Activated naive CD8-positive, alpha-beta T cell treated with anti-CD3 and anti-CD28 coated beads, Interleukin-2, amount 10 ng/mL, durations not matched to agents 7 days and 5 days (primary cell): ENCODE results near the gene GNAZ. TPM values are rescaled to one million over a fixed set of nuclear protein-coding genes. Genes with fewer than 3 reads are reported as not detected.
"Not testable (repeated sequence)": the region's sequence is repeated elsewhere in the genome, so short reads cannot be mapped to it uniquely, and the experiment has no call there.

Experiments used
- ATAC-seq: fragments of 150-1000 bp; cut with Tn5 transposase; one replicate; pipeline ENCODE4 v1.10.0; 2021; ENCODE audit warnings: low read depth, moderate library complexity
- POLR2A ChIA-PET: fragments of 350-600 bp; sonication (Branson Sonifier 250); formaldehyde crosslinking; loops from one replicate; lab custom pipeline; 2021; ENCODE audit warnings: antibody characterized with exemption; lab: Charles Lee
- DNase-seq: peaks from one replicate; pipeline ENCODE4 v3.0.0; 2021
- H3K27ac Mint-ChIP-seq: one replicate; pipeline ENCODE4 v1.8.0; 2022; ENCODE audit warnings: mild to moderate bottlenecking, mixed read lengths
- H3K27me3 Mint-ChIP-seq: one replicate; pipeline ENCODE4 v1.8.0; 2022; ENCODE audit warnings: mild to moderate bottlenecking, moderate library complexity, mixed read lengths
- H3K36me3 Mint-ChIP-seq: one replicate; pipeline ENCODE4 v1.8.0; 2021; ENCODE audit warnings: mild to moderate bottlenecking, mixed read lengths
- H3K4me1 Mint-ChIP-seq: one replicate; pipeline ENCODE4 v1.8.0; 2021; ENCODE audit warnings: mixed read lengths
- H3K4me3 Mint-ChIP-seq: one replicate; pipeline ENCODE4 v1.8.0; 2022; ENCODE audit warnings: mild to moderate bottlenecking, moderate library complexity, mixed read lengths
- H3K9me3 Mint-ChIP-seq: one replicate; pipeline ENCODE4 v1.8.0; 2021; ENCODE audit warnings: mixed read lengths
- total RNA-seq, 2 experiments: library from RNA; stranded (reverse); gene quantifications; one replicate each; pipeline ENCODE4 v1.2.3, GENCODE V29; 2021

The GNAZ gene
- total RNA-seq, 2 experiments from 2014 or later: 0.20 to 0.22 TPM

DNA sequence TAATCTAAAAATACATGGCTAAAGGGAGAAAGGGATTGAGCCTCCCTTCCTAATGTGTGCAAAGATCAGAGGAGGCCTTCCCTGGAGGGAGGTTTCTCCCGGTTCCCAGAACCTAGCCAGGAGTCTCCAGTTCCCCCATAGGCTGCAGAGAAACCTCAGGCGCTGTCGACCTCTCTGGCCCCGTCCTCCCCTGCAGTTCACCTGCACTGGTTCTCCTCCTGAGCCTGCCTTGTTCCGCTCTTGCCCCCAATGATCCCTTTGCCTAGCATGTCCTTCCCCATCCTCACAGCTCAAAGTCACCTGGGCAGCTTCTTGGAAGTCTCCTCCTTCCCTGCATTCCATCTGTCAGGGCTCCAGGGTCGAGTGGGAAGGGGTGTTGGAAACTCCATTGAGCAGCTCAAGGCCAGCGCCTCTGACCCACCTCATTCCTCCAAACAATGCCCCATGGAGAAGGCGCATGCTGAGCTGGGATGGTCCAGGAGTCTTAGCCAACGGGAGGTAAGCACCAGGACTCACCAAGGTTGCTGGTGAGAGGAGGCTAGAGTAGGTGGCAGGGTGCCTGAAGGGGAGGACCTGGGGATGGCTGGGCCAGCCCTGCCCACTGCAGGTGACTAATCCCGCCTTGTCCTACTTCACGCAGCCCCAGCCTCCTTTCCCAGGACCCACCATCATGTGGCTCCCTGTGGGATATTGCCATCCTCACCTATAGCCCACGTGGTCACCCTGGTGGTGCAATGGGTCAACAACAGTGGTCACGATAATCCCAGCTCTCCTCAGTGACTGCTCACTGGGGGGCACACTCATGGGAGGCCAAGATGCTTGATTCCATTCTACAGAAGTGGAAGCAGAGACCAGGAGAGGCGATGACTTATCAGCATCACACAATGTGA is 56.1 kb downstream of the GNAZ start:
- H3K27ac Mint-ChIP-seq: no peak overlapping the region
- DNase-seq (no peak), ATAC-seq (no peak)
- H3K4me1 Mint-ChIP-seq: peaks cover 4% of the 10 kb centered on the region
- no peaks in the 10 kb centered on the region for H3K9me3 Mint-ChIP-seq
- POLR2A ChIA-PET: no interaction called here
- no peak overlapping the region for H3K4me3 Mint-ChIP-seq
- H3K36me3 Mint-ChIP-seq: no peaks in the 10 kb centered on the region
- H3K27me3 Mint-ChIP-seq: peaks cover 3% of the 10 kb centered on the region

DNA sequence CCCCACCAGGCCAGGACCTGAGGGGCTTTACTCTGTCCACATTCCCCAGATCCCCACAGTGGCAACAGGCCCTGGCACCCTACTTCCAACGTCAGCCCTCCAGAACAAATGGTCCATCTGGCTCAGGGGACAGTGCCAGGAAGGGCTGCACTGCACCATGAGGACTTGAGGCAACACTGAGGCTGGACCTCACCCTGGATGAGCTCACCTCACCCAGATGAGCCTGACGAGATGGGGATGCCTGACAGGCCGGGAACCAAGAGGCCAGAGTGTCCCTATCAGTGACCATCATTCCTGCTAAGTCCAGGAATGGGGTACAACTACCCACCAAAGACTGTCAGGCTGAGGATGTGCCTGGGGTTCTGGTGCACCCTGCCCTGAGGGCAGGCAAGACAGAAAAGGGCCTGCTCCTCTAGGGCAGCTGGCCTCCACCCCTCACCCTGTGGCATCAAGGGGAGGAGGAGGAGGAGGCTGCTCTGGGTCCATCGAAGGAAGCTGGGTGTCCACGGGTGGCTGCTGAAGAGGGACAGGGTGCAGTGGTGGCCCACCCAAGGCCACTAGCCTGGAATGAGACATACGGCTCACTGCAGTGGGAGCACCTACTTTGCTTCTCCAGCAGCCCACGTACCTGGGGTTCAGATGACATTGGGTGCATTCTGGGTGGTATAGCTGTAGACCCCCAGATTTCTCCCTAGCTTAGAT is 56.9 kb downstream of the GNAZ start:
- Mint-ChIP-seq H3K27me3 (peaks cover 3% of the 10 kb centered on the region), H3K27ac (no peak overlapping the region), H3K4me1 (peaks cover 4% of the 10 kb centered on the region), H3K9me3 (no peaks in the 10 kb centered on the region), H3K4me3 (no peak overlapping the region), H3K36me3 (no peaks in the 10 kb centered on the region)
- DNase-seq (no peak), ATAC-seq (no peak)
- POLR2A ChIA-PET: no interaction called here

DNA sequence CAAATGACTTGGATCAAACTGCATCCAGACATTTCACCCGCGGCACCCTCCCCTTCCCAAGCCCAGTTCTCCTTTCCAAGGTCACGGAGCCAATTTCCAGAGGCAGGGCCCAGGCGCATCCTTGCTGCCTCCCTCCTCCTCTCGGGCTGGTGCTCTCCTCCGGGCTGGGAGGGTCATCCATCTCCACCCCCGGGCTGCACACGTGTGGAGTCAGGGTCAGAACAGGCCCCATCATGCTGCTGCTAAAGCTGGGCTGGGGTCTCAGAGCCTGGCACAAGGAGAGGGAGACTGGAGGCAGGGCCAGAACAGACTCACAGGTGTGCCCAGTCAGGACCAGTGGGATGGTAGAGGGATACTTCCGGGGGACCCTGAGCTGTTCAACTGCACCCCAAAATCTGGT is 57.5 kb downstream of the GNAZ start:
- Mint-ChIP-seq H3K4me1 (peaks cover 4% of the 10 kb centered on the region), H3K9me3 (no peaks in the 10 kb centered on the region), H3K27ac (no peak overlapping the region), H3K4me3 (no peak overlapping the region), H3K27me3 (peaks cover 3% of the 10 kb centered on the region), H3K36me3 (no peaks in the 10 kb centered on the region)
- POLR2A ChIA-PET: no interaction called here
- ATAC-seq (no peak), DNase-seq (no peak)

DNA sequence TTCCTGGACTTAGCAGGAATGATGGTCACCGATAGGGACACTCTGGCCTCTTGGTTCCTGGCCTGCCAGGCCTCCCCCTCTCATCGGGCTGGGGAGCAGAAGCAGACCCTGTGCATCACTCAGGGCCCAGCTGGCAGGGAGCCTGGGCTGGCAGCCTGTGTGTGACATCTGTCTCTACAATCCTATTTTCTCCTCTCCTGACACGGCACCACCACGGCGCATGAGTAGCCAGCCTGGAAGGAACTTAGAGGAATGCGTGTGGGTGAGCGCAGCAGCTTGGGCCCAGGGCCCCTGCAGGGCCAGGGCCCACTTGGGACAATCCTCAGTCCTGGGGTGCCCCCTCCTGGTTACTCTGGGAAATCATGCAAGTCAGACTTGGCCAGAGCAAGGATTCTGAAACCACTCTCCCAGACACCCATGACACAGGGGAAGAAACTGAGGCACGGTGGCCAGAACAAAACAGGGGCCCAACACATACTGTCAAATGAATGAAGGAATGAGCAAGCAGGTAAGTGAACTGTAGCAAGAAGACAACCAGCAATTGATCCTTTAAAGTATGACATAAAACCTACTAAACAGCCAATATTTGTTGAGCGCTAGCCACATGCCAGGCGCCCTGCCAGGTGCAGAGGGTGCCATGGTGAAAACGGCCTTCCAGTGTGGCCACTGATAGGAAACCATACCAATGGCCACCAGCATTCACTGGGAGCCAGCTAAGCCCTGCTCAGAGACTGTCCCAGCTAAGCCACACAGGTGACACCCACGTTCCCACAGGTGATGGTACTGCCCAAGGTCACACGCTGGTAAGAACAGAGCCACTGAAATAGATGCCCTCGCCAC is 58.2 kb downstream of the GNAZ start:
- peaks cover 3% of the 10 kb centered on the region for H3K27me3 Mint-ChIP-seq
- peaks cover 4% of the 10 kb centered on the region for H3K4me1 Mint-ChIP-seq
- POLR2A ChIA-PET: no interaction called here
- no peaks in the 10 kb centered on the region for H3K36me3 Mint-ChIP-seq
- no peak overlapping the region for H3K27ac Mint-ChIP-seq
- DNase-seq (peak; percentile 70), ATAC-seq (peak; percentile 75)
- H3K4me3 Mint-ChIP-seq: no peak overlapping the region
- H3K9me3 Mint-ChIP-seq: no peaks in the 10 kb centered on the region

DNA sequence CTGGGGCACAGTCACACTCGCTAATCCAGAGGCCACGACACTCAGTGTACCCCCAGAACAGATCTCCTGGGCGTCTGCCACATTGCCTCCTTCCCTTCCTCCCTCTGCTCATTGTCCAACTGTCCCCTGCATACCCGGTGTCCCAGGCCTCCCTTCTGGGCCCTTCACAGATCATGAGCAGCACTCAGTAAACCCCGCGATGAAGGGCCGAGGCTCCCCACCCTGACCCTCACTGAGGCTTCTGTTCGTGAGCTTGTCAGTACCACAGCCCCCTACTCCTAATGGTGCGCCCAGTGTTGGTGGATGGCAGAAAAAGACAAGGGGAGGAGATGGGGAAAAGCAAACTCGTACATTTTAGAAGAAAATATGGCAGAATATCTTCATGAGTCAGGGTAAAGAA is 58.8 kb downstream of the GNAZ start:
- Mint-ChIP-seq H3K27me3 (peaks cover 3% of the 10 kb centered on the region), H3K27ac (peak overlapping the region; percentile 56), H3K36me3 (no peaks in the 10 kb centered on the region), H3K4me3 (no peak overlapping the region), H3K9me3 (no peaks in the 10 kb centered on the region), H3K4me1 (peaks cover 4% of the 10 kb centered on the region)
- DNase-seq (no peak), ATAC-seq (no peak)
- POLR2A ChIA-PET: no interaction called here

DNA sequence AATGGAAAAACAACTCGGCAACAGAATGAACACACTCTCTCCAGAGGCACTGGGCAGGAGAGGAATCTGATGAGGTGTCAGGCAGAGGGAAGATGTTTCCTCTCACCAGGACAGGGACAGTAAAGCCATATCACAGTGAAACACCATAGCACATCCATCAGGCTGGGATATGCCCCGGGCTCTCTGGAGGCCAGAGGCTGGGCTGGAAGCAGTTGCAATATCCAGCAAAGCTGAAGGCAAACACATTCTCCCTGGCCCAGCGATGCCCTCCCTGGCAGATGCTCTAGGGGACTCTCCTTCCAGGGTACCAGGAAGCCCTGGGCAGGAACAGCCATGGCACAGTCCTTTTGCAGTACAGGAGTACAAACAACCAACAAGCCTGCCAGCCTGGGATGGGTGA is 60.4 kb downstream of the GNAZ start:
- Mint-ChIP-seq H3K27me3 (peaks cover 2% of the 10 kb centered on the region), H3K27ac (no peak overlapping the region), H3K4me3 (no peak overlapping the region), H3K4me1 (peaks cover 4% of the 10 kb centered on the region), H3K36me3 (no peaks in the 10 kb centered on the region), H3K9me3 (no peaks in the 10 kb centered on the region)
- POLR2A ChIA-PET: no interaction called here
- DNase-seq (no peak), ATAC-seq (no peak)

DNA sequence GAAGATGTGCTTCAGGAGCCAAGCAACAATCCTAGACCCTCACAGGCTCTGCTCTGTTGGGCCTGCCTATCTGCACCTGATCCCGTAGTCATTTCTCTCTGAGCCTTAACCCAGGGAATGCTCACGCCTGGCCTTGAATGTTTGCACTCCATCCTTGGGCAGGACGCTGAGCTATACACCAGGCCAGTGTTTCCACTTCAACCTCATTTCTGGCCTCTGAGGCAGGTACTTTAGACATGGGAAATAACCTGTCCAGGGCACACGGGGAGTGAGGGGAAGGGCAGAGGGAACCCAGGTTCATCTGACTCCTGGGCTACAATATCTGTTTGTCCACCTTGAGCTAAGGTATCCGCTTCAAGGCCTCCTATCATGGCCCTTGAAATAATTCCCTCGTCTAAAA is 61.6 kb downstream of the GNAZ start:
- no peaks in the 10 kb centered on the region for H3K9me3 Mint-ChIP-seq

DNA sequence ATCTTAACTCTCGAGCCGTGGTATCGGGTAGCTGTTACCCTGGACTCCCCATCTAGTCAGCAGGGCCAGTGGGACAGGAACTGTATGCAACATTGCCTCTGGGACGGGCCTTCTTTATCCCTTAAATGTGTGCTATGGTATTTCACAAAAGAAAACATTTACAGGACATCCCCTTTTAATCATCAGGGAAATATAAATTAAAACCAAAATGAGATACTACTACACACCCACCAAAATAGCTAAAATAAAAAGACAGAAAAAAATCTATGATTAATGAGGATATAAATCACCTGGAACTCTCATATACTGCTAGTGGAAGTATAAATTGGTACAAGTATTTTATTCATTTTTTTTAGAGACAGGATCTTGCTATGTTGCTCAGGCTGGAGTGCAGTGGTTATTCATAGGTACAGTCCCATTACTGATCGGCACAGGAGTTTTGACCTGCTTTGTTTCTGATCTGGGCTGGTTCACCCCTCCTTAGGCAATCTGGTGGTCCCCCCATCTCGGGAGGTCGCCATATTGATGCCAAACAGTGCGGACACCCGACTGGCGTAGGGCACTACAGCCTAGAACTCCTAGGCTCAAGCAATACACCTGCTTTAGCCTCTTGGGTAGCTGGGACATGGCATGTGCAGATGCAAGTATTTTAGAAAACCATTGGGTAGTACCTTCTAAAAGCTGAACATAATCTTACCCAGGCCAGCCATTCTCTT is 62.2 kb downstream of the GNAZ start:
- ATAC-seq (no peak), DNase-seq (no peak)
- Mint-ChIP-seq H3K9me3 (no peaks in the 10 kb centered on the region), H3K4me3 (no peak overlapping the region), H3K27me3 (peaks cover 2% of the 10 kb centered on the region), H3K36me3 (no peaks in the 10 kb centered on the region), H3K27ac (no peak overlapping the region), H3K4me1 (peaks cover 8% of the 10 kb centered on the region)
- POLR2A ChIA-PET: interaction anchor here (1.3 kb wide), 1 partner anchor 13 kb away, joined by 3 read pairs; no protein-coding TSS in a partner anchor

More for the DNA sequence above, 61.6 kb downstream of the GNAZ start:
- Mint-ChIP-seq H3K27ac (no peak overlapping the region), H3K4me3 (no peak overlapping the region), H3K27me3 (peaks cover 2% of the 10 kb centered on the region), H3K4me1 (peaks cover 6% of the 10 kb centered on the region), H3K36me3 (no peaks in the 10 kb centered on the region)
- no peak for ATAC-seq
- DNase-seq: no peak
- POLR2A ChIA-PET: no interaction called here

DNA sequence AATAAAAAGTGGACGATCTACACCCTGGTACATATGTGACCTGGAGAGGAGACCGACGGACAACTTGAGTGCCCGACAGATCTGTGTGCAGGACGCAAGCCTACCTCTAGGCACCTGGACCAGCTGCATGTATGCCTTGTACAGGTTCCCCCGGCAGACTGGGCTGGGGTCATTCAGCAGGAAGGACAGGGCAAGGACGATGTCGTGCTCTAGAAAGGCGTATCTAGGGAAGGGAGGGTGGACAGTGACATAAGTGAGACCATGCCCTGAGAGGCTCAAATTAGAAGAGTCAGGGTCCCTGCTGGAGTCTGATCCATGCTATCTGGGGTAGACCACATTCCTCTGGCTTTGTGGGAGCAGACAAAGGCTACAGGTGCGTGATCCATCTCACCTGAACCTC is 63.6 kb downstream of the GNAZ start:
- H3K9me3 Mint-ChIP-seq: no peaks in the 10 kb centered on the region
- H3K4me3 Mint-ChIP-seq: no peak overlapping the region
- POLR2A ChIA-PET: interaction anchor here (0.7 kb wide), 1 partner anchor 15 kb away, joined by 5 read pairs; no protein-coding TSS in a partner anchor
- H3K4me1 Mint-ChIP-seq: peaks cover 15% of the 10 kb centered on the region
- no peak overlapping the region for H3K27ac Mint-ChIP-seq
- DNase-seq: no peak
- H3K36me3 Mint-ChIP-seq: no peaks in the 10 kb centered on the region
- H3K27me3 Mint-ChIP-seq: peaks cover 2% of the 10 kb centered on the region
- no peak for ATAC-seq

DNA sequence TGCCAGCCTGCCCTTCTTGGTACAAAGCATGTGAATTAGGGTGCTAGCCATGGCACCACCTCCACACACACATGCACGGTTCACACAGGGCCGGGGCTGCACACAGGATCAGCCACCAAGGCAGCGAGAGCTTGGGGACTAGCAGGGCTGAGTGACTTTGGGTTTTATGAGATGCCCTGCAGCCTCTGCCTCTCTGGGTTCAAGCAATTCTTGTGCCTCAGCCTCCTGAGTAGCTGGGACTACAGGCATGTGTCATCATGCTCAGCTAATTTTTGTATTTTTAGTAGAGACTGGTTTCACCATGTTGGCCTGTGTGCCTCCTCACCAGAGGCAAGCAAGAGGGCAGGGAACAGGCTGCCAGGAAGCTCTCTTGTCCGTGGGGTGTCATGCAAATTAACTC is 66.7 kb downstream of the GNAZ start:
- POLR2A ChIA-PET: interaction anchor here (1.1 to 2.2 kb wide), 2 partner anchors 16 to 44 kb away, joined by 3 to 13 read pairs; partner anchors contain the start of gene BCR
- not testable (repeated sequence) for H3K36me3 Mint-ChIP-seq, H3K4me3 Mint-ChIP-seq

DNA sequence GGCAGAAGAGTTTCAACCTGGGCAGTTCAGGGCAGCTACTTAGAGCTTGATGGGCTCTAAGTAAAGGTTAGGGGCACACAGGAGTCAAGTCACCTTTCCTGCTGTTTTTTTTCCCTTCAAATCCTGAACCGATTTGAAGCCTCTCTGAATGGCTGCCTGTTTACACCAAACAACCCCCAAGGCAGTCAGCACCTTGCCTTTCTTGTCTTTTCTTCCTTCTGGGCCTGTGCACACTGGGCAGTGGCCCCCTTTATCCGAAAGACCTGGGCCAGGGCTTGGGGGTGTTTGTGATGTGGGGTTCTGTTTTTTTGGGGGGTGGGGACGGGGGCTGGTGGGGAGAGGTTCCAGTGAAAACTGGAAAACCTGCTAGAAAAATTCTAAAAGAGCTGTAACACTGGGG is 67.1 kb downstream of the GNAZ start:
- ATAC-seq: no peak
- Mint-ChIP-seq H3K36me3 (no peaks in the 10 kb centered on the region), H3K27me3 (no peaks in the 10 kb centered on the region), H3K4me1 (peaks cover 35% of the 10 kb centered on the region), H3K9me3 (no peaks in the 10 kb centered on the region), H3K27ac (peak overlapping the region; percentile 97), H3K4me3 (peak overlapping the region; percentile 73)
- DNase-seq: no peak
- POLR2A ChIA-PET: interaction anchor here (1.1 to 2.2 kb wide), 3 partner anchors 17 to 317 kb away, joined by 3 to 13 read pairs (median 3); partner anchors contain the start of gene BCR

More for the DNA sequence above, 66.7 kb downstream of the GNAZ start:
- not testable (repeated sequence) for H3K9me3 Mint-ChIP-seq, ATAC-seq, DNase-seq, H3K27me3 Mint-ChIP-seq
- H3K4me1 Mint-ChIP-seq: peaks cover 31% of the 10 kb centered on the region
- H3K27ac Mint-ChIP-seq: peak overlapping the region; percentile 97

DNA sequence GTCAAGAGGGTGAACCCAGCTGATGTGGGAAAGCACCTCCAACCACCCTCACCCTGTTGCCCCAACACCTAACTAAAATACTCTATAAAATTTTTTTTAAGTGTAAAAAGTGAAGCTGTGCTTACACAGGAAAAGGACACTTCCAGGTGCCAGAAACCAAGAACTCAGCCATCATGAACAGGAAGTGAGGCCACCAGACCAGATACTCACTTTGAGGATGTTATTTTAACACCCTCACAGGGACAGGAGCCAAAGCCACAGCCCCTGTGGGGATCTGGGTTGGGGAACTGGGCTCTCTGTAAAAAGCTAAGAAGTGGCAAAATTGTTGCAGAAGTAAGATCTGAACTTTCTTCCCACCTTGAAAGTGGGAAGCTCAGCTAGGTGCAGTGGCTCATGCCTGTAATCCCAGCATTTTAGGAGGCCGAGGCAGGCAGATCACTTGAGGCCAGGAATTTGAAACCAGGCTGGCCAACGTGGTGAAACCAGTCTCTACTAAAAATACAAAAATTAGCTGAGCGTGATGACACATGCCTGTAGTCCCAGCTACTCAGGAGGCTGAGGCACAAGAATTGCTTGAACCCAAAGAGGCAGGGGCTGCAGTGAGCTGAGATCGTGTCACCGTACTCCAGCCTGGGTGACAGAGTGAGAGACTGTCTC is 67.7 kb downstream of the GNAZ start:
- ATAC-seq: peak; percentile 48
- POLR2A ChIA-PET: interaction anchor here (0.9 to 2.2 kb wide), 5 partner anchors 17 to 319 kb away, joined by 3 to 13 read pairs (median 6); partner anchors contain the start of gene BCR
- H3K27ac Mint-ChIP-seq: peak overlapping the region; percentile 97
- peak overlapping the region; percentile 73 for H3K4me3 Mint-ChIP-seq
- no peaks in the 10 kb centered on the region for H3K27me3 Mint-ChIP-seq
- no peaks in the 10 kb centered on the region for H3K9me3 Mint-ChIP-seq
- H3K4me1 Mint-ChIP-seq: peaks cover 40% of the 10 kb centered on the region
- peak; percentile 56 for DNase-seq
- no peaks in the 10 kb centered on the region for H3K36me3 Mint-ChIP-seq
